A549 (cell line): Measurements from ENCODE around the gene FGFR1OP2. TPM values are rescaled to one million over a fixed set of nuclear protein-coding genes. Genes with fewer than 3 reads are reported as not detected.
A peak's percentile ranks its signal among the peaks of the same experiment; 100 is the strongest.

Source experiments
- ATAC-seq, 2 experiments: fragments of 200-7000 bp in 1 of 2; fragments of >200 bp in 1 of 2; cut with Nextera tagmentation in 1 of 2; cut with Tn5 transposase in 1 of 2; 3 replicates each; pipeline versions ENCODE4 v1.8.0 to v1.9.1; 2018 to 2020; ENCODE audit warnings: mild to moderate bottlenecking in 1 of 2, moderate library complexity in 1 of 2
- CTCF ChIA-PET: fragments of 300-600 bp; sonication (Branson Sonifier 250); formaldehyde crosslinking; extraction: SDS; loops from one replicate; lab custom pipeline; 2021; ENCODE audit warnings: antibody characterized with exemption, inconsistent platforms; lab: Yijun Ruan, JAX
- POLR2A ChIA-PET: fragments of 350-600 bp; formaldehyde crosslinking; extraction: SDS; loops from one replicate; lab custom pipeline; 2021; ENCODE audit warnings: antibody characterized with exemption, inconsistent platforms; lab: Yijun Ruan, JAX
- DNase-seq, 2 experiments: peaks; one replicate each; pipeline versions ENCODE4 v3.0.0 to v3.0.0-alpha.2; 2011 to 2016; ENCODE audit warnings: low read depth in 1 of 2, low spot score in 1 of 2
- FAIRE-seq: peaks from 2 replicates; lab custom pipeline; 2011; peaks lifted over from hg19 to GRCh38; lab: Jason Lieb, UNC
- H3K27ac ChIP-seq, 2 experiments: fragments of >200 bp; sonication (Bioruptor Twin); formaldehyde crosslinking; 3 replicates each; pipeline ENCODE4 v1.5.1; 2016 to 2017
- H3K4me1 ChIP-seq: fragments of >200 bp; sonication (Bioruptor Twin); formaldehyde crosslinking; 3 replicates; pipeline ENCODE4 v1.6.1; 2016
- H3K4me2 ChIP-seq: fragments of >200 bp; sonication (Bioruptor Twin); formaldehyde crosslinking; 3 replicates; pipeline ENCODE4 v1.6.1; 2016
- H3K4me3 ChIP-seq: fragments of >200 bp; sonication (Bioruptor Twin); formaldehyde crosslinking; 3 replicates; pipeline ENCODE4 v1.5.1; 2016
- H3K9me3 ChIP-seq: fragments of >200 bp; sonication (Bioruptor Twin); formaldehyde crosslinking; 3 replicates; pipeline ENCODE4 v1.6.1; 2016
- BCL3 ChIP-seq: fragments of >200 bp; sonication (Bioruptor Twin); formaldehyde crosslinking; IDR thresholded peaks from 3 replicates; pipeline ENCODE4 v1.6.1; 2016
- CEBPB ChIP-seq, 2 experiments: fragments of >200 bp in 1 of 2; sonication (Bioruptor Twin) in 1 of 2; formaldehyde crosslinking in 1 of 2; IDR thresholded peaks; 2 replicates each; pipeline ENCODE4 v1.6.1; 2012 to 2016
- CTCF ChIP-seq: fragments of >200 bp; sonication (Bioruptor Twin); formaldehyde crosslinking; IDR thresholded peaks from 3 replicates; pipeline ENCODE4 v1.5.1; 2016
- FOSL2 ChIP-seq, 2 experiments: fragments of 450-650 bp in 1 of 2; fragments of >200 bp in 1 of 2; sonication (Bioruptor Twin) in 1 of 2; formaldehyde crosslinking; IDR thresholded peaks; 2 replicates each; pipeline versions ENCODE4 v1.5.0 to v1.6.1; 2016 to 2020; ENCODE audit warnings: mild to moderate bottlenecking in 1 of 2, moderate library complexity in 1 of 2
- HEYL ChIP-seq: fragments of 250-450 bp; sonication (Bioruptor Pico); IDR thresholded peaks from 2 replicates; pipeline ENCODE4 v1.8.0; 2021; ENCODE audit warnings: mild to moderate bottlenecking, moderate library complexity
- HOXB13 ChIP-seq: fragments of 250-450 bp; sonication (Bioruptor Pico); IDR thresholded peaks from 2 replicates; pipeline ENCODE4 v1.5.0; 2020; ENCODE audit warnings: low read depth, mild to moderate bottlenecking, moderate library complexity
- KDM5A ChIP-seq: fragments of 200-600 bp; sonication (generic); IDR thresholded peaks from 2 replicates; pipeline ENCODE4 v1.6.1; 2016; ENCODE audit warnings: antibody characterized with exemption, mild to moderate bottlenecking
- MAFK ChIP-seq: fragments of 450-650 bp; IDR thresholded peaks from 2 replicates; pipeline ENCODE4 v1.6.1; 2014; ENCODE audit not compliant: partially characterized antibody
- NPAS2 ChIP-seq: fragments of 250-450 bp; sonication (Bioruptor Pico); IDR thresholded peaks from 2 replicates; pipeline ENCODE4 v1.8.0; 2022; ENCODE audit warnings: mild to moderate bottlenecking, moderate library complexity, borderline replicate concordance
- PBX3 ChIP-seq: IDR thresholded peaks from 2 replicates; pipeline ENCODE4 v1.6.1; 2012
- POLR2A ChIP-seq: IDR thresholded peaks from 2 replicates; pipeline ENCODE4 v1.6.1; 2012; ENCODE audit warnings: mild to moderate bottlenecking, low read length
- RARB ChIP-seq: fragments of 250-450 bp; sonication (Bioruptor Pico); IDR thresholded peaks from 2 replicates; pipeline ENCODE4 v1.8.0; 2021; ENCODE audit warnings: mild to moderate bottlenecking, moderate library complexity
- RCOR1 ChIP-seq: fragments of 150-350 bp; IDR thresholded peaks from 2 replicates; pipeline ENCODE4 v1.6.1; 2014; ENCODE audit warnings: antibody characterized with exemption, low read length, low read depth
- RFX5 ChIP-seq: fragments of 450-650 bp; IDR thresholded peaks from 2 replicates; pipeline ENCODE4 v1.7.1; 2014; ENCODE audit warnings: antibody characterized with exemption, mild to moderate bottlenecking, moderate library complexity
- RNF2 ChIP-seq: fragments of 200-600 bp; sonication (generic); IDR thresholded peaks from 2 replicates; pipeline ENCODE4 v1.6.1; 2016; ENCODE audit warnings: low read depth, mild to moderate bottlenecking, antibody characterized with exemption, moderate library complexity, borderline replicate concordance
- SREBF2 ChIP-seq: fragments of 450-650 bp; IDR thresholded peaks from 2 replicates; pipeline ENCODE4 v1.6.1; 2014; ENCODE audit warnings: mild to moderate bottlenecking, moderate library complexity
- TFCP2L1 ChIP-seq: fragments of 250-450 bp; sonication (Bioruptor Pico); IDR thresholded peaks from 2 replicates; pipeline ENCODE4 v1.5.0; 2021; ENCODE audit warnings: mild to moderate bottlenecking
- ZC3H11A ChIP-seq: fragments of 450-650 bp; IDR thresholded peaks from 2 replicates; pipeline ENCODE4 v1.6.1; 2014; ENCODE audit warnings: antibody characterized with exemption, mild to moderate bottlenecking
- ZFP36 ChIP-seq: fragments of 450-650 bp; IDR thresholded peaks from 2 replicates; pipeline ENCODE4 v1.6.1; 2014; ENCODE audit warnings: borderline replicate concordance; ENCODE audit not compliant: partially characterized antibody
- ZNF302 ChIP-seq: fragments of 250-450 bp; sonication (Bioruptor Pico); IDR thresholded peaks from 2 replicates; pipeline ENCODE4 v1.9.0; 2021; ENCODE audit warnings: inconsistent platforms, mild to moderate bottlenecking, moderate library complexity
- ZSCAN20 ChIP-seq: fragments of 250-450 bp; sonication (Bioruptor Pico); IDR thresholded peaks from 2 replicates; pipeline ENCODE4 v1.8.0; 2022; ENCODE audit warnings: mild to moderate bottlenecking, moderate library complexity
- WGBS: methylation state at CpG from one replicate; pipeline ENCODE4 v1.1.6; 2017; ENCODE audit errors: missing lambda C conversion rate; 5-methylcytosine and 5-hydroxymethylcytosine counted together
- polyA plus RNA-seq, 4 experiments: library from polyadenylated mRNA; depleted of rRNA in 3 of 4; stranded (reverse); fragments of >200 nt; fragmentation: RNase III in 1 of 4; extraction: RNeasy Plus Mini Kit Qiagen cat#74134 plus additional on column Dnase treatment in 1 of 4; gene quantifications; 2 replicates in 3 of 4; 3 replicates in 1 of 4; pipeline ENCODE4 v1.2.3, GENCODE V29; 2011 to 2017

FGFR1OP2 gene
- polyA plus RNA-seq, 2 of the 4 experiments (the other 2 are of a cell fraction) = 36.3 to 51.1 TPM

GRCh38 chr12:26938701-26939062 is 412 bp downstream of the FGFR1OP2 start (continued):
- TF ChIP-seq SREBF2 (no peak), CEBPB (IDR thresholded peaks at IDR 0.05) (no peak), TFCP2L1 (no peak), BCL3 (no peak), RARB (CRISPR knock-in tag) (no peak)

- FAIRE-seq (no peak), ATAC-seq (no peak), DNase-seq (no peak)
- Histone ChIP-seq H3K27ac (peak overlapping the region; percentile 89 to 92), H3K4me1 (peaks cover 49% of the 10 kb centered on the region; the same call in 2 of the 3 replicates), H3K4me2 (peak overlapping the region; percentile 91), H3K9me3 (no peaks in the 10 kb centered on the region), H3K4me3 (peak overlapping the region; percentile 94)
- ChIA-PET POLR2A (interaction anchor here (0.9 kb wide), 1 partner anchor 16 kb away, joined by 3 read pairs; no protein-coding TSS in a partner anchor), CTCF (no interaction called here)
- 6% methylated on average over 9 of the region's 9 CpGs for WGBS
- TF ChIP-seq RNF2 (no peak), KDM5A (no peak), ZC3H11A (no peak), NPAS2 (CRISPR knock-in tag) (no peak), POLR2A (no peak), FOSL2 (IDR thresholded peaks at IDR 0.05) (no peak), FOSL2 (CRISPR knock-in tag; IDR thresholded peaks at IDR 0.05) (no peak), HOXB13 (no peak), MAFK (peak; percentile 56)
Observed at GRCh38 chr12:26939192-26939832, 1.0 kb downstream of the FGFR1OP2 start.

- Histone ChIP-seq H3K4me1 (peaks cover 54% of the 10 kb centered on the region; the same call in 2 of the 3 replicates), H3K4me3 (peak overlapping the region; percentile 94), H3K4me2 (peak overlapping the region; percentile 91), H3K9me3 (no peaks in the 10 kb centered on the region), H3K27ac (no peak overlapping the region)
- FAIRE-seq (no peak), DNase-seq (no peak), ATAC-seq (no peak)
- TF ChIP-seq CEBPB (IDR thresholded peaks at IDR 0.05) = no peak
- no peak for TF ChIP-seq HEYL (CRISPR knock-in tag)
- no peak for TF ChIP-seq RCOR1
- no peak for TF ChIP-seq ZSCAN20 (CRISPR knock-in tag)
- no peak for TF ChIP-seq RFX5
- TF ChIP-seq CTCF = no peak
- no peak for TF ChIP-seq ZFP36
- no peak for TF ChIP-seq PBX3
- TF ChIP-seq MAFK = no peak
- no peak for TF ChIP-seq ZNF302 (CRISPR knock-in tag)
- TF ChIP-seq SREBF2 = no peak
- WGBS = 41% methylated on average over 1 of the region's 1 CpG
- CTCF ChIA-PET = no interaction called here
- POLR2A ChIA-PET = no interaction called here
Observed at GRCh38 chr12:26939953-26940352, 1.7 kb downstream of the FGFR1OP2 start.
